IMR-90 (cell line): ENCODE measurements around the gene GPR141. TPM values are rescaled to one million over a fixed set of nuclear protein-coding genes. Genes with fewer than 3 reads are reported as not detected.

Source experiments
- ATAC-seq: fragments of 200-7000 bp; cut with Tn5 transposase; 2 replicates; pipeline ENCODE4 v1.9.1; 2020; ENCODE audit warnings: low read depth, mild to moderate bottlenecking, moderate library complexity
- Bru-seq: library from RNA; stranded (reverse); fragments of 400-500 nt; gene quantifications from one replicate; lab custom pipeline; 2021; lab: Mats Ljungman, UMichigan
- BruChase-seq, 2 experiments: library from RNA; stranded (reverse); fragments of 400-500 nt; gene quantifications; one replicate each; lab custom pipeline; 2021; lab: Mats Ljungman, UMichigan
- BruUV-seq: library from RNA; stranded (reverse); fragments of 400-500 nt; replicated peaks from 2 replicates; lab custom pipeline; 2021; lab: Mats Ljungman, UMichigan
- CTCF ChIA-PET: fragments of 300-600 bp; formaldehyde crosslinking; extraction: SDS; loops from one replicate; lab custom pipeline; 2021; ENCODE audit warnings: antibody characterized with exemption; lab: Yijun Ruan, JAX
- POLR2A ChIA-PET: fragments of 300-600 bp; sonication (Branson Sonifier 250); formaldehyde crosslinking; loops from one replicate; lab custom pipeline; 2022; ENCODE audit warnings: antibody characterized with exemption; ENCODE audit not compliant: unreplicated experiment; lab: Charles Lee
- DNase-seq: peaks from one replicate; pipeline ENCODE4 v3.0.0; 2013
- H2AFZ ChIP-seq: replicated peaks from 2 replicates; pipeline ENCODE3; 2013; ENCODE audit warnings: low read length, mild to moderate bottlenecking; ENCODE audit not compliant: poor library complexity
- H2AK5ac ChIP-seq: 2 replicates; pipeline ENCODE4 v1.6.1; 2013; ENCODE audit warnings: low read depth, low read length, inconsistent platforms
- H2AK9ac ChIP-seq: replicated peaks from 2 replicates; pipeline ENCODE3; 2013; ENCODE audit warnings: mild to moderate bottlenecking, low read depth, low read length, moderate library complexity; ENCODE audit not compliant: poor library complexity
- H2BK120ac ChIP-seq: 2 replicates; pipeline ENCODE4 v1.6.1; 2013; ENCODE audit warnings: low read depth, low read length, inconsistent platforms
- H2BK15ac ChIP-seq: 3 replicates; pipeline ENCODE4 v1.6.1; 2013; ENCODE audit warnings: low read depth, low read length, inconsistent platforms
- H2BK20ac ChIP-seq: 2 replicates; pipeline ENCODE4 v1.6.1; 2013; ENCODE audit warnings: low read depth, mild to moderate bottlenecking, inconsistent platforms, low read length, moderate library complexity
- H2BK5ac ChIP-seq: 2 replicates; pipeline ENCODE4 v1.6.1; 2013; ENCODE audit warnings: mild to moderate bottlenecking, low read depth, low read length, inconsistent platforms; ENCODE audit not compliant: poor library complexity, severe bottlenecking
- H3K14ac ChIP-seq: replicated peaks from 2 replicates; pipeline ENCODE4 v1.6.1; 2013; ENCODE audit warnings: low read depth, low read length, inconsistent platforms
- H3K18ac ChIP-seq: 2 replicates; pipeline ENCODE4 v1.6.1; 2013; ENCODE audit warnings: low read depth, low read length, control low read depth
- H3K23ac ChIP-seq: 2 replicates; pipeline ENCODE4 v1.6.1; 2013; ENCODE audit warnings: low read depth, low read length, inconsistent platforms
- H3K27ac ChIP-seq: 2 replicates; pipeline ENCODE4 v1.5.1; 2013; ENCODE audit warnings: mild to moderate bottlenecking, control low read depth, low read length; ENCODE audit not compliant: insufficient read depth
- H3K27me3 ChIP-seq: 2 replicates; pipeline ENCODE4 v1.6.1; 2013; ENCODE audit warnings: low read length; ENCODE audit not compliant: control insufficient read depth, insufficient read depth
- H3K36me3 ChIP-seq: 2 replicates; pipeline ENCODE4 v1.6.1; 2013; ENCODE audit warnings: low read length, mixed read lengths; ENCODE audit not compliant: control insufficient read depth, insufficient read depth
- H3K4ac ChIP-seq: 2 replicates; pipeline ENCODE4 v1.6.1; 2013; ENCODE audit warnings: low read depth, low read length, inconsistent platforms
- H3K4me1 ChIP-seq: 2 replicates; pipeline ENCODE4 v1.6.1; 2013; ENCODE audit warnings: low read length, mixed read lengths; ENCODE audit not compliant: control insufficient read depth, insufficient read depth
- H3K4me2 ChIP-seq: 2 replicates; pipeline ENCODE4 v1.6.1; 2013; ENCODE audit warnings: low read depth, mild to moderate bottlenecking, control low read depth, low read length, moderate library complexity
- H3K4me3 ChIP-seq: 2 replicates; pipeline ENCODE4 v1.5.1; 2013; ENCODE audit warnings: low read depth, mild to moderate bottlenecking, control low read depth, low read length, moderate library complexity; ENCODE audit not compliant: insufficient read depth
- H3K56ac ChIP-seq: 2 replicates; pipeline ENCODE4 v1.6.1; 2013; ENCODE audit warnings: low read length, inconsistent platforms; ENCODE audit not compliant: insufficient read depth; ENCODE audit errors: extremely low read depth
- H3K79me1 ChIP-seq, 2 experiments: 2 replicates each; pipeline ENCODE4 v1.6.1; 2013; ENCODE audit warnings: low read length in 2 of 2, inconsistent platforms in 1 of 2, low read depth in 1 of 2
- H3K9ac ChIP-seq: 2 replicates; pipeline ENCODE4 v1.6.1; 2013; ENCODE audit warnings: low read depth, low read length, control low read depth
- H3K9me1 ChIP-seq: 2 replicates; pipeline ENCODE4 v1.6.1; 2013; ENCODE audit warnings: low read length, inconsistent platforms; ENCODE audit not compliant: insufficient read depth
- H3K9me3 ChIP-seq: 2 replicates; pipeline ENCODE4 v1.6.1; 2013; ENCODE audit warnings: low read length; ENCODE audit not compliant: control insufficient read depth, insufficient read depth
- H4K20me1 ChIP-seq: 2 replicates; pipeline ENCODE4 v1.6.1; 2013; ENCODE audit warnings: low read length, inconsistent platforms; ENCODE audit not compliant: insufficient read depth
- H4K5ac ChIP-seq: 2 replicates; pipeline ENCODE4 v1.6.1; 2013; ENCODE audit warnings: mild to moderate bottlenecking, low read depth, low read length, control low read depth
- H4K8ac ChIP-seq, 2 experiments: 2 replicates each; pipeline ENCODE4 v1.6.1; 2013; ENCODE audit warnings: low read depth in 2 of 2, low read length in 2 of 2, control low read depth in 1 of 2, inconsistent platforms in 1 of 2
- H4K91ac ChIP-seq: 2 replicates; pipeline ENCODE4 v1.6.1; 2013; ENCODE audit warnings: low read depth, low read length, inconsistent platforms; ENCODE audit not compliant: insufficient read depth
- BHLHE40 ChIP-seq: fragments of 150-350 bp; IDR thresholded peaks from 2 replicates; pipeline ENCODE4 v1.6.1; 2016; ENCODE audit warnings: mild to moderate bottlenecking, low read depth, low read length
- CEBPB ChIP-seq: IDR thresholded peaks from 2 replicates; pipeline ENCODE4 v1.6.1; 2012; ENCODE audit warnings: low read depth, low read length, improper control_type of control experiment
- CHD1 ChIP-seq: IDR thresholded peaks from 2 replicates; pipeline ENCODE4 v1.6.1; 2012; ENCODE audit warnings: low read depth, low read length, improper control_type of control experiment
- CTCF ChIP-seq: conservative IDR thresholded peaks from 2 replicates; pipeline ENCODE4 v1.5.1; 2012; ENCODE audit warnings: mild to moderate bottlenecking, low read depth, low read length, improper control_type of control experiment
- ELK1 ChIP-seq: fragments of 150-350 bp; IDR thresholded peaks from 2 replicates; pipeline ENCODE4 v1.6.1; 2016; ENCODE audit warnings: low read depth, mild to moderate bottlenecking, low read length, moderate library complexity, borderline replicate concordance
- FOS ChIP-seq: fragments of 150-350 bp; IDR thresholded peaks from 2 replicates; pipeline ENCODE4 v1.6.1; 2016; ENCODE audit warnings: low read depth, low read length
- MAZ ChIP-seq: IDR thresholded peaks from 2 replicates; pipeline ENCODE4 v1.6.1; 2012; ENCODE audit warnings: low read depth, mild to moderate bottlenecking, low read length, improper control_type of control experiment, moderate library complexity, borderline replicate concordance
- MXI1 ChIP-seq: IDR thresholded peaks from 2 replicates; pipeline ENCODE4 v1.6.1; 2012; ENCODE audit warnings: low read depth, mild to moderate bottlenecking, low read length, moderate library complexity, borderline replicate concordance
- NFE2L2 ChIP-seq: fragments of 150-350 bp; IDR thresholded peaks from 2 replicates; pipeline ENCODE4 v1.6.1; 2016; ENCODE audit warnings: low read depth, mild to moderate bottlenecking, low read length
- POLR2A ChIP-seq: IDR thresholded peaks from 2 replicates; pipeline ENCODE4 v1.6.1; 2012; ENCODE audit warnings: mild to moderate bottlenecking, low read depth, low read length
- RAD21 ChIP-seq: IDR thresholded peaks from 2 replicates; pipeline ENCODE4 v1.6.1; 2012; ENCODE audit warnings: low read length, improper control_type of control experiment
- RCOR1 ChIP-seq: IDR thresholded peaks from 2 replicates; pipeline ENCODE4 v1.6.1; 2012; ENCODE audit warnings: mild to moderate bottlenecking, low read length, improper control_type of control experiment; ENCODE audit not compliant: insufficient replicate concordance
- RFX5 ChIP-seq: IDR thresholded peaks from 2 replicates; pipeline ENCODE4 v1.8.0; 2012; ENCODE audit warnings: low read depth, mild to moderate bottlenecking, low read length, moderate library complexity
- USF2 ChIP-seq: fragments of 150-350 bp; IDR thresholded peaks from 2 replicates; pipeline ENCODE4 v1.6.1; 2017; ENCODE audit warnings: mild to moderate bottlenecking, antibody characterized with exemption, low read length, low read depth
- WGBS, 2 experiments: methylation state at CpG; one replicate each; pipeline versions ENCODE4 v1.1.5 to v1.1.7; 2013; ENCODE audit warnings: missing lambda C conversion rate in 2 of 2; ENCODE audit not compliant: insufficient read length in 1 of 2; ENCODE audit errors: extremely low coverage in 2 of 2; 5-methylcytosine and 5-hydroxymethylcytosine counted together
- dilution Hi-C: fragments of 300-500 bp; cut with HindIII; formaldehyde crosslinking; loops from one replicate; pipeline ENCODE4 v1.14.3; 2018; ENCODE audit warnings: low sequenced_read_pairs; ENCODE audit not compliant: unreplicated experiment
- in situ Hi-C: fragments of 300-500 bp; cut with MboI; formaldehyde crosslinking; loops from 3 replicates; pipeline ENCODE4 v1.14.3; 2019; ENCODE audit warnings: low sequenced_read_pairs, inconsistent platforms, mixed read lengths
- intact Hi-C: fragments of 100-400 bp; cut with micrococcal nuclease; formaldehyde crosslinking; loops from 2 replicates; pipeline ENCODE4 v1.10.0; 2022
- long read RNA-seq: library from polyadenylated mRNA; unstranded; transcript quantifications from one replicate; pipeline ENCODE4 v2.0.0, GENCODE V29; 2021; ENCODE audit not compliant: unreplicated experiment
- polyA plus RNA-seq, 3 experiments: library from polyadenylated mRNA; depleted of rRNA; stranded (reverse); fragments of >200 nt; gene quantifications; 2 replicates each; pipeline ENCODE4 v1.2.3, GENCODE V29; 2012; ENCODE audit warnings: low replicate concordance in 1 of 3
- total RNA-seq: library from RNA; depleted of rRNA; stranded (reverse); fragments of >200 nt; gene quantifications from 2 replicates; pipeline ENCODE4 v1.2.3, GENCODE V29; 2012; rRNA removed

Gene GPR141
- total RNA-seq (not detected in 2 replicates), polyA plus RNA-seq (2012; rRNA removed) (not detected in 2 replicates), Bru-seq, nascent RNA (not detected), BruChase-seq, experiment 1, labeled RNA remaining after a 6-hour chase (not detected), BruChase-seq, experiment 2, labeled RNA remaining after a 2-hour chase (not detected)
- not detected in 2 replicates for polyA plus RNA-seq (2012; cell fraction: cytosol; rRNA removed)
- polyA plus RNA-seq (2012; cell fraction: nucleus; rRNA removed; ENCODE audit: low replicate concordance) = not detected in 2 replicates
- long read RNA-seq = 0 reads

GRCh38 chr7:37683246-37684120 lies at the start of gene GPR141:
GPR141 (plus strand) TSS chr7:37683766; CDS start chr7:37740394, 56,628 bp downstream.
- no peak within 1 kb of the TSS for H2AK5ac ChIP-seq
- no peak for DNase-seq
- POLR2A ChIA-PET = no interaction called here
- H3K4me3 ChIP-seq = no peak within 1 kb of the TSS
- no peak within 1 kb of the TSS for H3K23ac ChIP-seq
- no CpG with 5 or more reads among the region's 2 CpGs for WGBS, 2 experiments
- no peaks in the 10 kb centered on the region for H3K79me1 ChIP-seq
- H3K4me2 ChIP-seq = no peak within 1 kb of the TSS
- ATAC-seq = no peak
- H3K36me3 ChIP-seq = no peaks in the 10 kb centered on the region
- H2BK20ac ChIP-seq = no peak within 1 kb of the TSS
- H3K14ac ChIP-seq = no peak within 1 kb of the TSS
- BruUV-seq = no TSS peak
- intact Hi-C loops (no loop called here), in situ Hi-C loops (no loop called here), dilution Hi-C loops (no loop called here)
- no peaks in the 10 kb centered on the region for H4K20me1 ChIP-seq
- no peak within 1 kb of the TSS for H2BK5ac ChIP-seq
- H3K9ac ChIP-seq = no peak within 1 kb of the TSS
- no peak within 1 kb of the TSS for H4K5ac ChIP-seq
- no peak within 1 kb of the TSS for H3K27ac ChIP-seq
- H2BK15ac ChIP-seq = no peak within 1 kb of the TSS
- H3K27me3 ChIP-seq = no peaks in the 10 kb centered on the region
- H3K4me1 ChIP-seq = no peaks in the 10 kb centered on the region
- H2BK120ac ChIP-seq = no peak within 1 kb of the TSS
- no peaks in the 10 kb centered on the region for H3K9me1 ChIP-seq
- H3K9me3 ChIP-seq = peaks cover 5% of the 10 kb centered on the region; the same call in 1 of the 2 replicates
- no peak within 1 kb of the TSS for H3K4ac ChIP-seq
- no peak within 1 kb of the TSS for H3K18ac ChIP-seq
- no peak within 1 kb of the TSS for H2AK9ac ChIP-seq
- no peak within 1 kb of the TSS for H4K91ac ChIP-seq
- H3K56ac ChIP-seq = no peak within 1 kb of the TSS
- CTCF ChIA-PET = no interaction called here
- no peak within 1 kb of the TSS for H2AFZ ChIP-seq
- no peak within 1 kb of the TSS for H4K8ac ChIP-seq
- TF ChIP-seq MAZ (no peak), USF2 (no peak), CHD1 (no peak), NFE2L2 (no peak), BHLHE40 (no peak), POLR2A (no peak), MXI1 (no peak), CEBPB (no peak), RFX5 (no peak), CTCF (no peak), RCOR1 (no peak), FOS (no peak), RAD21 (no peak), ELK1 (no peak)
